ENCODE data around the gene ACAN. TPM values are rescaled to one million over a fixed set of nuclear protein-coding genes. Genes with fewer than 3 reads are reported as not detected.
"Not testable (repeated sequence)": the region's sequence is repeated elsewhere in the genome, so short reads cannot be mapped to it uniquely, and the experiment has no call there.

The ACAN gene
- total RNA-seq, 2 donors from 2014 or later: 12.1 to 13.5 TPM

DNA sequence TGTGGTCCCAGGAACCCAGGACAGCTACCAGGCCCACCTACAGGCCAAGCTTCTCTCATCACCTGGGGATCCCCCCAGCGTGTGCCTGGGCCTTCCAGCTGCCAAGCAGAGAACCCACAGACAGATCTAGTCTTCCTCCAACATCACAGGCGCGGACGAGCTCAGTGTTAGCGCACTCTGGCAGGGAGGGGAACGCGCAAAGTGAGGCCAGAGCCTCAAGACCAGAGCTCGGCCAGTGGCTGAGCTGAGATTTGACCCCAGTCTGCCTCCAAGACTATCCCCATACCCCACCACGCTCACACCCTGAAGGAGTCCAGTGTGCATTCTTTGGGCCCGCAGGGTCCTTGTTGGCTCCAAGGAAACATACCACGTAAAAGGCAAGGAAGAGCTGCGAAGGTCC is 104.9 kb downstream of the ACAN start:
- no peak for DNase-seq (ENCODE audit: low spot score)
- intact Hi-C loops (cut with DNase I): loop anchor here (5.0 kb wide), 4 partner anchors 94 to 269 kb away; no protein-coding TSS in a partner anchor

- intact Hi-C loops (cut with DNase I): loop anchor here (5.0 kb wide), 4 partner anchors 93 to 268 kb away; no protein-coding TSS in a partner anchor
- no peak for DNase-seq (ENCODE audit: low spot score)
Observed at GRCh38 chr15:88908697-88909621, 105.7 kb downstream of the ACAN start.

DNA sequence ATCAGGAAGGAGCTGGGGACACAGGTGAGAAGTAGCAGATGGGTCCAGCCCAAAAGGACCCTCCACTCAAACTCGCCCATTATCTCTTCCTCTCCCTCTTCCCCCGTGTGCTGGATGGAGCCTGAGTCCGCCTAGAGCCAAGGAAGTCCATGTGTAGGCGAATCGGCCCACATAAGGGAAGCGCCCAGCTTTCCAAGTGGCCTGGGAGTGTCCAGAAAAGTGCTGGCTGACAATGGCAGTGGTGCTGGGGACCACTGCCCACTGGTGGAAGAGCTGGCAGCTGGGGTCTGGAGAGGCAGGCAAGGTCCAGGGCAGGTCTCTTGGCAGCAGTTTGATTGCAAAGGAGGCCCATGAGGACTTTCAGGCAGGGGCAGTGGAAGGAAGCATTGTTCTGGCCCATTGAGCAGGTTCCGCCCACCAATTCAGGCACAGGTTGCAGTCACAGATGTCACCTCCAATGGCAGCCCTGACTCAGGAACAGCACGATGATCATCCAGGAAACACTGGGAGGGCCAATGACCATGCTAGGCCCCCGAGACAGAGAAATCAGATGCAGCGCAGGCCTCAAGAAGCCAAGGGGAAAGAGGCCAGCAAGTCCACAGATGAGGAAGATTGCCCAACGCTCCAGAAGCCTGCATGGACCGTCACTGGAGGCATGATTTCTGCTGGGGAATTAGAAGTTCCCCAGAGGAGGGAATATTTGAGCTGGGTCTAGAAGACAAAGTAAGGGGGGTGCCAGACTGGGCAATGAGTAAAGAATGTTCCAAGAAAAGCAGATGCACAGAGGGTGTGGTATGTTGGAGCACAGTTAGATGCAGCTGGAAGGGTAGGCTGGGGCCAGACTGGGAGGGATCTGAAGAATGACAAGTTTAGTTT is 107.0 kb downstream of the ACAN start:
- intact Hi-C loops (cut with DNase I): loop anchor here (5.0 kb wide), 4 partner anchors 92 to 267 kb away; no protein-coding TSS in a partner anchor
- no peak for DNase-seq (ENCODE audit: low spot score)

DNA sequence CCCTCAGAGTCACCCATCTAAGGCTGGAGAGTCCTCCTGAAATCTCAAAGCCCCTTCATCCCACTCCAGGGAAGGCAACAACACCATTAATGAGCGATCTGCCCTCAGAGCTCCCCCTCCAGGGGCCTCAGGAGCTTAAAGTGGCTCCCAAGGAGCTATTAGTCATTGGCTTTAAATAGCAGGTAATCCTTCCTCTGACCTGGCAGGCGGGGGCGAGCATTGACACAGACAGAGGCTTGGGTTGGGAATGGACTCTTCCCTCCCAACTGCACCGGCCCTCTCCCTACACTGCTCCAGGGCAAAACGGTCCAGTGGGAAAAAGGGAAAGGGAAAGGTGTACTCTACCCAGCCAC is 108.5 kb downstream of the ACAN start:
- intact Hi-C loops (cut with DNase I): no loop called here
- DNase-seq (ENCODE audit: low spot score): no peak

GRCh38 chr15:88912500-88912921 is 109.3 kb downstream of the ACAN start:
- intact Hi-C loops (cut with DNase I): no loop called here
- DNase-seq (ENCODE audit: low spot score): no peak

GRCh38 chr15:88913017-88913849 is 110.0 kb downstream of the ACAN start, which contains the start of gene MFGE8:
MFGE8 (minus strand) TSS chr15:88913379; CDS start chr15:88913319, 60 bp downstream.
- DNase-seq (ENCODE audit: low spot score): peak; percentile 93
- intact Hi-C loops (cut with DNase I): no loop called here

- intact Hi-C loops (cut with DNase I): no loop called here
- DNase-seq (ENCODE audit: low spot score): no peak
Observed at GRCh38 chr15:88913850-88914169, 110.6 kb downstream of the ACAN start.

DNA sequence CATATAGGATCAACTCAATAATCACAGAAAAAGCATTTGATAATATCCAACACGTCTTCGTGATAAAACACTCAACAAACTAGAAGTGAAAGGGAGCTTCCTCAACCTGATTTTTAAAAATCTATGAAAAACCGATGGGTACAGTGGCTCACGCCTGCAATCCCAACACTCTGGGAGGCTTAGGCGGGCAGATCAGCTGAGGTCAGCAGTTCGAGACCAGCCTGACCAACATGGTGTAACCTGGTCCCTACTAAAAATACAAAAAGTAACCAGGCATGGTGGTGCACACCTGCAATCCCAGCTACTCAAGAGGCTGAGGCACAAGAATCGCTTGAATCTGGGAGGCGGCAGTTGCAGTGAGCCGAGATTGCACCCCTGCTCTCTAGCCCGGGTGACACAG is 112.1 kb downstream of the ACAN start:
- intact Hi-C loops (cut with DNase I): no loop called here
- DNase-seq (ENCODE audit: low spot score): no peak

GRCh38 chr15:88917760-88918159 is 114.5 kb downstream of the ACAN start:
- no peak for DNase-seq (ENCODE audit: low spot score)
- intact Hi-C loops (cut with DNase I): no loop called here

DNA sequence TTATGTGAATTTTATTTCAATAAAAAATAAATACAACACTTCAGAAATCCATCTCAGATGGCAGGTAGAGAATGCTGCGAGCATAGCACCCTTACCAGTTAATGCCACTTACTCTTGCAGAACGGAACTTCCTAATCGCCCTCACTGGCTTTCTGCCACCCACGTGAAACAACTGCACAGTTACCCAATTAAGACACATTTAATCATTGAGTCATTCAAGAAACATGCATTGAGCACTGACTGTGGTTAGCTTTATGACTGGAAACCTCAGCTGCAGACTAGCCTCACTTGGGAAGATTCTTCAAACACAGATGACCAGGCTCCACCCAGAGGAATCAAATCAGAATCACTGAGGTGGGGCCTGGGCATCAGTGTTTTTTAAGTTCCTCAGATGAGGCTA is 115.5 kb downstream of the ACAN start:
- no peak for DNase-seq (ENCODE audit: low spot score)
- intact Hi-C loops (cut with DNase I): no loop called here

GRCh38 chr15:88920186-88920891 is 117.1 kb downstream of the ACAN start:
- intact Hi-C loops (cut with DNase I): no loop called here
- no peak for DNase-seq (ENCODE audit: low spot score)

GRCh38 chr15:88920892-88921435 is 117.7 kb downstream of the ACAN start:
- DNase-seq (ENCODE audit: low spot score); intact Hi-C loops (cut with DNase I): not testable (repeated sequence)

Other genes starting within 250 kb of the ACAN start
- 10 to 100 TPM; 12.2 to 24.3 TPM for gene AEN, start 182.1 kb upstream of the ACAN start, total RNA-seq
- gene ISG20, start 164.4 kb upstream of the ACAN start, total RNA-seq: 1 to 10 TPM; 6.9 to 7.4 TPM
- gene HAPLN3, start 92.1 kb downstream of the ACAN start, total RNA-seq: 10 to 100 TPM; 25.4 to 27.9 TPM
- gene MFGE8, start 109.9 kb downstream of the ACAN start, total RNA-seq: 1,000 to 10,000 TPM in 1 of 2 donors, 100 to 1,000 TPM in 1; 829 to 1,044 TPM